IPS-20b (cell line): ENCODE measurements around the gene SLCO2A1.

ENCODE experiments used
- H3K27ac ChIP-seq: one replicate; pipeline ENCODE4 v1.5.1; 2013; ENCODE audit warnings: low read length
- H3K27me3 ChIP-seq: 2 replicates; pipeline ENCODE4 v1.6.1; 2013; ENCODE audit warnings: mild to moderate bottlenecking, low read length, inconsistent platforms; ENCODE audit not compliant: insufficient read depth
- H3K36me3 ChIP-seq: 2 replicates; pipeline ENCODE4 v1.6.1; 2013; ENCODE audit warnings: low read depth, mild to moderate bottlenecking, inconsistent platforms, low read length, moderate library complexity; ENCODE audit not compliant: insufficient read depth
- H3K4me1 ChIP-seq: 2 replicates; pipeline ENCODE4 v1.6.1; 2013; ENCODE audit warnings: mild to moderate bottlenecking, control low read depth, inconsistent platforms, low read length, moderate library complexity; ENCODE audit not compliant: insufficient read depth
- H3K4me3 ChIP-seq: 2 replicates; pipeline ENCODE4 v1.5.1; 2013; ENCODE audit warnings: mild to moderate bottlenecking, low read length, inconsistent platforms
- H3K9ac ChIP-seq: 2 replicates; pipeline ENCODE4 v1.6.1; 2013; ENCODE audit warnings: low read depth, mild to moderate bottlenecking, inconsistent platforms, low read length, moderate library complexity
- H3K9me3 ChIP-seq: 2 replicates; pipeline ENCODE4 v1.6.1; 2013; ENCODE audit warnings: mild to moderate bottlenecking, low read depth, low read length, inconsistent platforms; ENCODE audit not compliant: insufficient read depth

Gene SLCO2A1

DNA sequence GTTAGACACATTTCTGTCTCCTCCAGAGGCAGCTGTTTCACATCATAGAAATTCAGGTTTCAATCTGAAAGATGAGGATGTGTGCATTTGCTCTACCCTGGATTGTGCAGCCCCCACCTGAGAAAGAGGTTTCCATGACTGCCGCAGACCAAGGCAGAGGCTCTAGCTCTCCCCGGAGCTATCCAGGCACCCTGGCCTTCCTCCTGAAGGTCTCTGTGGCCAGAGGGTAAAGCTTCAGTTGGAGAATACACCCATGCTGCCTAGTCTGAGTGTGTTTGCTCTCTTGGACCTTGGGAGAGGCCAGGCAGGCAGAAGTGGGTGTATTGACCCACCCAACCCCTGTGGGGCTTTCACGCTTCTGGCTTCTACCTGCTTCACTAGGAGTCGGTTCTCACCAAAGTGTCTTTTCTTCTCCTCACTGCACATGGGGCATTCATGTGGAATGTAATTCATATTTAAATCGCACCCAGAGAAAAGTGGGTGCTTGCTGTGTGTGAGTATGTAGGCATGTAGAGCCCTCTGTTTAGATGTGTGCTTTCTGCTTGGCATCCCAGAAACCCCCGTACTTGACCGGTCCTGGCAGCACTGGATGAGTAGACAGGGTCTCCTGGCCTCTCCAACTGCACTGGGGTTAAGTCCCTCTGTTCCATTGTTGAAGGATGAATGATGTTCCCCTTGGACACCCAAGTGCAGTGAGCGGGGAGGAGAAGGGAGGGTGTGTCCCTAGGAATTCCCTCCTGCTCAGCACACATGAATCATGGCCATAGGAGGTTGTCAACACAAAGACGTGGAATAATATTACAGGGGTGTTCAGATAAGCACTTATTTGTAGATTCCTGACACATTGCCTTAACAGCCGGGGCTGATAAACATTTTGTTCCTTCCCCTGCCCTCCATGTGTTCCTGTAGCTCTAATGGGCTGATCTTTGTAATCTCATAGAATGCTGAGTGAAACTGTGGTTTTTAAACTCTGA, 113.8 kb downstream of the SLCO2A1 start:
- Histone ChIP-seq H3K27me3 (no peaks in the 10 kb centered on the region), H3K4me1 (no peaks in the 10 kb centered on the region), H3K4me3 (no peak overlapping the region), H3K27ac (no peak overlapping the region), H3K36me3 (no peaks in the 10 kb centered on the region), H3K9me3 (no peaks in the 10 kb centered on the region), H3K9ac (no peak overlapping the region)

DNA sequence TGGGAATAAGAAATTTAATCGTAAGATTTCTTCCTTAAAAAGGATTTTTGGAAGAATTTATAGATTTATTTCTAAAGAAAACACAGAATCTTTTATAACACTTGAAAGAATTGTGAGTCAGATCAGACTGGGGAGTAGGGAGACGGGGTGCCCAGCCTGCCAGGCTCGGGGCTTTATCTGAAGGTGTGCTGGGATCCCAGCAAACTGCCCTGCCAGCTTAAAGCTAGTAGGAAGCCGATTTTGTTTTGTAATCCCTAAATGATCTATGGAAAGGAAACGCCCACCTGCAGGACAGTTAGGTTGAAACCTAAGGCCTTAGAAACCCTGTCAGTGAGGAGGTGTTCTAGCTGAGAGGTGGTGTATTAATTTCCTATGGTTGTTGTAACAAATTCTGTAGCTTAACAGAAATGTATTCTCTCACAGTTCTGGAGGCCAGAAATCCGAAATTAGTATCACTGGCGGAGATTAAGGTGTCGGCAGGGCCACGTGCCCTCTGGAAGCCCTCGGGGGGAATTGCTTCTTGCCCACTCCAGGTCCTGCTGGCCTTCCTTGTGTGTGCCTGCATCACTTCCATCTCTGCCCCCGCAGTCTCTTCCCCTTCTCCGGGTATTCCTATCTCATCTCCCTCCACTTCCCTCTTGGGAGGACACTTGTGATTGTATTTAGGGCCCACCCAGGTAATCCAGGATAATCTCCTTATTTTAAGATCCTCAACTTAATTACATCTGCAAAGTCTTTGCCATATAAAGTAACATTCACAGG, 114.7 kb downstream of the SLCO2A1 start:
- no peak overlapping the region for H3K27ac ChIP-seq
- H3K9ac ChIP-seq: no peak overlapping the region
- H3K36me3 ChIP-seq: no peaks in the 10 kb centered on the region
- no peaks in the 10 kb centered on the region for H3K9me3 ChIP-seq
- no peaks in the 10 kb centered on the region for H3K4me1 ChIP-seq
- H3K4me3 ChIP-seq: no peak overlapping the region
- H3K27me3 ChIP-seq: no peaks in the 10 kb centered on the region

DNA sequence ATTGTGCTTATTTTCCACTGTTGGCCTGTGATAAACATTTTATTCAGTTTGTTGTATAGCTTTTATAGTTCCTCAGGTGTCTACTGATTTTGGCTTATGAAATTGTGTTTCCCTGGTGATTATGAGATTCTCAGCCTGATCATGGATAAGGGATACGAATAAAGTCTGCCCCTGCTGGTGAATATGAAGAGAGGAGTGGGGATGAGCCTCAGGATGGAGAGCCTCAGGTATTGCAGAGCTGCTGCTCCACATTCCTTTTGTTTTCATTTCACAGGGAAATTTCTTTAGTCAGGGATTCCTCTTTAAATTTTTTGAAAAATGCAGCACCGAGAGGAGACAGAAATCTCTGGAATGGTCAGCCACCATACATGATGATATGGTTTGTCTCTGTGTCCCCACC, 119.3 kb downstream of the SLCO2A1 start:
- Histone ChIP-seq H3K4me3 (no peak overlapping the region), H3K9ac (no peak overlapping the region), H3K9me3 (no peaks in the 10 kb centered on the region), H3K4me1 (no peaks in the 10 kb centered on the region), H3K27me3 (no peaks in the 10 kb centered on the region), H3K27ac (no peak overlapping the region), H3K36me3 (no peaks in the 10 kb centered on the region)

DNA sequence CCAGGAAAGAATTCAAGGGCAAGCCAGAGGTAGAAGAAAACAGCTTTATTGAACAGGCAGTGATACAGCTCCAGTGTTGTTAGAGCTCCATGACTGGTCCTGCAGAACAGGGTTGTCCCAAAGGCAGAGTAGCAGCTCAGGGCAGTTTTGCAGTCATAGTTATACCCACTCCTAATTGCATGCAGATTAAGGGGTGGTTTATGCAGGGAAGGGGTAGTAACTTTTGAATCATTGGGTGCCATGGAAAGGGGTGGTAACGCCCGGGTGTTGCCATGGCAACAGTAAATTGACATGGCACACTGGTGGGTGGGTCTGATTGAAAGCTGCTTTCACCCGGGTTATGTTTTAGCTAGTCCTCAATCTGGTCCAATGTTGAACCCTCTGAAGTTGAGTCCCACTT, 124.3 kb downstream of the SLCO2A1 start:
- Histone ChIP-seq H3K9me3 (no peaks in the 10 kb centered on the region), H3K4me1 (no peaks in the 10 kb centered on the region), H3K9ac (no peak overlapping the region), H3K27ac (no peak overlapping the region), H3K4me3 (no peak overlapping the region), H3K36me3 (no peaks in the 10 kb centered on the region), H3K27me3 (no peaks in the 10 kb centered on the region)

DNA sequence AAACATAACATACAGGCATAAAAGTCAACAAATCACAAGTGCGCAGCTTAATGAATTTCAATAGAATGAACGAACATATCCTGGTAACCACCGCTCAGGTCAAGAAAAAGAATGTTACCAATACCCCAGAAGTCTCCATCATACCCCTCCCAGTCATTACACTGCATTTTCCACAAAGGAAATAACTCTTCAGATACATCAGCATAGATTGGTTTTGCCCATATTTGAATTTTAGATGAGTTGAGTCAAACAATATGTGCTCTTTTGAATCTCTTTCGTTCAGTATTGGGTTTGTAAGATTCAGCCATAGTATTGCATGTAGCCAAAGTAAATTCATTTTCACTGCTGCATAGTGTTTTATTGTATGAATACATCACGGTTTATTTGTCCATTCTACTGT, 127.9 kb downstream of the SLCO2A1 start:
- Histone ChIP-seq H3K9me3 (no peaks in the 10 kb centered on the region), H3K4me3 (no peak overlapping the region), H3K27me3 (peaks cover 17% of the 10 kb centered on the region), H3K27ac (no peak overlapping the region), H3K36me3 (no peaks in the 10 kb centered on the region), H3K9ac (no peak overlapping the region), H3K4me1 (no peaks in the 10 kb centered on the region)

DNA sequence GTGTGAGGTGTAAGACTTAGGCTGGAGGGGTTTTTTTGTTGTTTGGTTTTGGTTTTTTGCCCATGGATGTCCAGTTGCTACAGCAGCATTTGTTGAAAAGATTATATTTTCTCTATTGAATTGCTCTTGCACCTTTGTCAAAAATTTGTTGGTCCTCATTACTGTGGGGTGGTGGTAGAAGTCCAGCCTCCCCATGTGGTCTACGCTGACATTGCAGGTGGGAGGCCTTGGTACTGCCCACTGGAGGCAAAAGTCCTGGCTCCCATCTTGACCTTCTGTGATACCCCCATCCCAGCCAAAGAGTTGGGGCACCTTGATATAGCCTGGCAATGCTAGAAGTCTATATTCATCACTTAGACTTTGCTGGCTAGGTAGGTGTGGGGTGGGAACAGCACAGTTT, 128.6 kb downstream of the SLCO2A1 start:
- Histone ChIP-seq H3K27ac (no peak overlapping the region), H3K9ac (no peak overlapping the region), H3K36me3 (no peaks in the 10 kb centered on the region), H3K4me3 (no peak overlapping the region), H3K27me3 (peaks cover 25% of the 10 kb centered on the region), H3K4me1 (no peaks in the 10 kb centered on the region), H3K9me3 (no peaks in the 10 kb centered on the region)

DNA sequence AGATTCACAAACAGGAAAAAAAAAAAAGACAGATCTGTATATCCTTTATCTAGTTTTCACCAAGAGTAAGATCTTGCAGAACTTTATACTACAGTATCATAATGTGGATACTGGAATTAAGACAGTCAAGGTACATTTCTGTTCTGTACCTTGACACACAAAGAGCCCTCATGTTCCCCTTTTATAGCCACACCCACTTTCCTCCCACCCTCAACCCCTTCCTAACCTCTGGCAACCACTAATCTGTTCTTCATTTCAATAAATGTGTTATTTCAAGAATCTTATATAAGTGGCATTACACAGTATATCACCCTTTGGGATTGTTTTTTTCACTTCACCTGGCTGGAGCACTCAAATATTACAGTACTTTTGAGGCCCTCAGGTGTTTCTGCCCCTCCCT, 130.4 kb downstream of the SLCO2A1 start:
- Histone ChIP-seq H3K27ac (no peak overlapping the region), H3K4me3 (no peak overlapping the region), H3K27me3 (peaks cover 35% of the 10 kb centered on the region), H3K9me3 (no peaks in the 10 kb centered on the region), H3K9ac (no peak overlapping the region), H3K36me3 (no peaks in the 10 kb centered on the region), H3K4me1 (no peaks in the 10 kb centered on the region)

DNA sequence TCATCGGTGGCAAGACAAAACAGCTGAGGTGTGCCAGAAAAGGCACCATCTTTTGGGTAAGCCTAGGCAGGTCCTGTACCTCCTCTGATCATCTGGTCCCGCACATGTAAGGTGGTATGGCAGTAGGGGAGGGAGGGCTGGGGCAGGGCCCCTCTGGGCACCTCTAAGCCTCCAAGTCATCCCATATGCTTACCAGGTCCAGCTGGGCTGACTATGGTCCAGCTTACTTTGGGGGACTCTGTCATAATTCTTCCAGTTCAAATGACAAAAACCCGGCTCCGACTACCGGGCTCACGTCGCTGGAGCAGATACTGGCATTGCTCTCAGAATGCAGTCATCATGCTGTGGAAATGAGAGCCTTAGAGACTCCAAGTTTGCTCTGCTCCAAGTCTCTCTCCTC, 132.2 kb downstream of the SLCO2A1 start:
- peaks cover 7% of the 10 kb centered on the region; the same call in 1 of the 2 replicates for H3K4me1 ChIP-seq
- no peak overlapping the region for H3K4me3 ChIP-seq
- H3K27ac ChIP-seq: no peak overlapping the region
- no peak overlapping the region for H3K9ac ChIP-seq
- H3K9me3 ChIP-seq: no peaks in the 10 kb centered on the region
- H3K36me3 ChIP-seq: no peaks in the 10 kb centered on the region
- H3K27me3 ChIP-seq: peaks cover 52% of the 10 kb centered on the region

DNA sequence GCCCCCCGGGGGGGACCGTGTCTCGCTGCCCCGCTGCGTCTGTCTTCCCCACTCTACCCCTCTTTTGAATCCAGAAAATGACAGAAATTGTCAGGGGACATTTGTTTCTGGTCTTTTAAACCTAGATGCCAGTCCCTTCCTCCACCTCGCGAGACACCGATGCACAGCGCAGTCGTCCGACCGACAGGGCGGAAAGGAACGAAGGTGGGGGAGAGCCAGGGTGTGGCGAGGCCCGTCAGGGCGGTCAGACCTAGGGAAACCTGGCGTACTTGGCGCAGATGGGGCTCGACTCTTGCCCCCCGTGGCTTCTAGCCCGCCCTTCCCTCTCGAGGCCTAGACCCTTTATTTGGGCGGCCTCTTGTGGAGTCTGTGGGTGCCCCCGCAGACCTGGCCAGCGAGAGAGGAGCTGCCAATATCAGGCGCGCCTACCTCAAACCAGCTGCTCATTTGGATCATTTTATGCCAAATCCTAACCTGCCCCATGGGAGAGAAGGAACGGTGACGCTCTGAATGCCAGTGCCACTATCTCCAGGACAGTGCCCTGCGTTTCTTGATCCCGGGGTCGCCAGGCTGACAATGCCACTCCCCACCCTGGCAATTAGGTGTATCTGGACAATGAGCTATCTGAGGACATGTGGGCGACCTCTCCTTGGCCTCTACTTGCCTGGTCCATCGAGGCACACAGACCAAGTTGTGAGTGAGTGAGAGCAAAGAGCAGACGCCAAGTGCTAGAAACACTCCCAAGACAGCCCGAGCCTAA, 133.5 kb downstream of the SLCO2A1 start:
- Histone ChIP-seq H3K36me3 (no peaks in the 10 kb centered on the region), H3K9ac (no peak overlapping the region; the same call in 1 of the 2 replicates), H3K4me3 (peak overlapping the region; percentile 83), H3K27ac (no peak overlapping the region), H3K4me1 (peaks cover 7% of the 10 kb centered on the region; the same call in 1 of the 2 replicates), H3K27me3 (peaks cover 52% of the 10 kb centered on the region), H3K9me3 (no peaks in the 10 kb centered on the region)

DNA sequence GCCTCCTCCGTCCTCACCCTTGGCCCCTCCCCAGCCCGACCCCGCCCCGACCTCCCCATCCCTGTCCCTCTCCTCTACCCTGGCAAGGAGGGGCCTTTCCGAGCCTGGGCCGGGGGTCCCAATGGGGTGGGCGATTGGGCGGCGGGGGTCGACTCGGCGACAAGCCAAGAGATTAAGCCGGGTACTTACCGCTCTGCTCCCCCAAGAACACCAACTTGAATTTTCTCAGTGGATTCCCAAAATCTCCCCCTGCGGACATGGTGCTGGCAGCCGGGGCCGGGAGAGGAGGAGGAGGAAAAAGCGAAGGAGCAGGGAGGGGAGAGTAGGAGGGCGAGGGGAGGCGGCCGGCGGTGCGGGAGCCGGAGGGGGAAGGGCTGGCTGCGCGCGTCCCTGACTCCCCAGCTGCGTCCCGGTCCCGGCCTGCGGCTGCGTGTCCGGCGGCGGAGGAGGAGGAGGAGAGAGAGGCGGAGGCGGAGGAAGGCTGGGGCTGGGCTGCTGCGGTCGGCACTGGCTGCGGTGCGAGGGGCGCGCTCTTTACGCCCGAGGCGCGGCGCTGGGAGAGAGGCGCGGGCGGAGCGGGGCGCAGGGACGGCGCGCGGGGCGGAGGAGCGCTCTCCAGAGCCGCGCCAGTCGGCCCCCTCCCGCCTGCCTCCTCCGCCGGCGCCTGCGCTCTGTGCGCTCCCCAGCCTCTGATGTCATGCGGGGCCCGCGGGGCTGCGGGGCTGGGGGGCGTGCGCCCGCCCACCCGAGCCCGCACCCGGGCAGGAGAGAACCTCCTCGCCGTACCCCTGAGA, 134.3 kb downstream of the SLCO2A1 start, which contains the start of gene RAB6B:
TSS of gene RAB6B (minus strand) at position 675 of the 794 bp plus-strand sequence. CDS start at position 259, 416 bp downstream.
- H3K27ac ChIP-seq: no peak within 1 kb of the TSS
- no peaks in the 10 kb centered on the region for H3K36me3 ChIP-seq
- H3K27me3 ChIP-seq: peaks cover 52% of the 10 kb centered on the region
- no peak within 1 kb of the TSS; the same call in 1 of the 2 replicates for H3K9ac ChIP-seq
- no peaks in the 10 kb centered on the region for H3K9me3 ChIP-seq
- peak within 1 kb of the TSS; percentile 83 for H3K4me3 ChIP-seq
- peaks cover 7% of the 10 kb centered on the region; the same call in 1 of the 2 replicates for H3K4me1 ChIP-seq
